GM18526 (cell line): ENCODE results near the gene WDTC1.

Source experiments
- POLR2A ChIP-seq: IDR thresholded peaks from 3 replicates; pipeline ENCODE4 v1.6.1; 2011; ENCODE audit not compliant: insufficient read length; ENCODE audit errors: extremely low read depth

The WDTC1 gene

DNA sequence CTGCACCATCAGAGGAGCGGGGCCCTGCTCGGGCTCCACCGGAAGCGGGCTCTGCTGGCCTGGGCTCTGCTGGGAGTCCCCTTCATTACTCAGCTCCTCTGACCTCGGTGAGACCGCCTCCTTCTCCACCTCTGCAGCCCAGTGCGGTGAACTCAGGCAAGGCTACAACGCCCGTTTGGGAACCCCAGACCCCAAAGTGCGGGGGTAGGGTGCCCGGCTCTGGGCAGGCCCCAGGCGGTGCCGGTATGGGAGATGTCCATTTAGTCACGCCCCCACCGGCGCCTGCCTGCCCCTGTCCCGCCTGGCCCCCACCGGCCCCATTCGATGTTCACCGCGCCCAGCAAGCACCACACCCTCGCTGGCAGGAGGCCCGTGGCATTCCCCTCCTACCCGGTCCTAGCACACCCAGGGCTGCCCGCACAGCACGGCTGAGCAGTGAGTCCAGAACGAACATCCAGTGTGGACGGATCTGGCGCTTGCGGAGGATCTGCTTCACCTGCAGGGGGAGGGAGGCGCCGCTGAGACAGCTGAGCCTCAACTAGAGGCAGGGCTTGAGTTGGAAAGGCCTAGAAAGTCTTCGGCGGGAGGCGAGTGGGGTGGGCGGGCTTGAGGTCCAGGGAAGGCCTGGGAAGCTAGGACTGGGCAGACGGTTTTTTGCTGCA lies 122.3 kb downstream of the WDTC1 start:
- TF ChIP-seq POLR2A: no peak

DNA sequence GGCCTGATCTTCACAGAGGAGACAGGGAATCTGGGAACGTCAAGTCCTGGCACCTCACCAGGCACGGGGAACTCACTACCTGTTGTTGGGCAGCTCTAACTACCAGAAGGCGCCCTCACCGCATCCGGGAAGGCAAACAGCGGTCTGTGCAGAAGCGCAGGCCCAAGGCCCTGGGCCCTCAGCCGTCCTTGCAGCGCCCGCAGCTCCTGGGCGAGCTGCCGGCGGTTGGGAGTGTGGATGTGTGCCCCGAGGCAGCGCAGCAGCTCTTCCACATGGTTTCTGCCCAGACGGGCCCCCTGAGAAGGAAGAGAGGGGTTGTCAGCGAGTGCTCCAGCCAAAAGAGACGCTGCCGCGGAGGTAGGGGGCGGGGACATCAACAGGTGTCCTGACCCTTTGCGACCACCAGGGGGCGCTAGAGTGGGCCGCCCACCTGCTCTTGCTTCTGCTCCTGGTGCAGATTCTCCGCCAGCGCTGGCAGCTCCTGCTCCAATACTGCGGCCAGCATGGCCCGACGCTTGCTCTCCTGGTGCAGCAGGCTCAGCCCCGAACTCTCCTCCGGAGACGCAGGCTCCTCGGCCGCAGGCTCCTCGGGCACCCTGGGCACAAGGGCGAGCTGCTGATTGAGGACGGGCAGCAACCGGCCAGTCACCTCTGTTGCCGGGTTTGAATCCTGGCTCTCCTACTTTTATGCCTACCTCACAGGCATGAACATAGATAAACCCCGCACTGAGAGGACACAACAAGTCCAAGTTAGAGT lies 123.0 kb downstream of the WDTC1 start:
- TF ChIP-seq POLR2A: no peak
